ENCODE measurements around the gene RRP15.

DNA sequence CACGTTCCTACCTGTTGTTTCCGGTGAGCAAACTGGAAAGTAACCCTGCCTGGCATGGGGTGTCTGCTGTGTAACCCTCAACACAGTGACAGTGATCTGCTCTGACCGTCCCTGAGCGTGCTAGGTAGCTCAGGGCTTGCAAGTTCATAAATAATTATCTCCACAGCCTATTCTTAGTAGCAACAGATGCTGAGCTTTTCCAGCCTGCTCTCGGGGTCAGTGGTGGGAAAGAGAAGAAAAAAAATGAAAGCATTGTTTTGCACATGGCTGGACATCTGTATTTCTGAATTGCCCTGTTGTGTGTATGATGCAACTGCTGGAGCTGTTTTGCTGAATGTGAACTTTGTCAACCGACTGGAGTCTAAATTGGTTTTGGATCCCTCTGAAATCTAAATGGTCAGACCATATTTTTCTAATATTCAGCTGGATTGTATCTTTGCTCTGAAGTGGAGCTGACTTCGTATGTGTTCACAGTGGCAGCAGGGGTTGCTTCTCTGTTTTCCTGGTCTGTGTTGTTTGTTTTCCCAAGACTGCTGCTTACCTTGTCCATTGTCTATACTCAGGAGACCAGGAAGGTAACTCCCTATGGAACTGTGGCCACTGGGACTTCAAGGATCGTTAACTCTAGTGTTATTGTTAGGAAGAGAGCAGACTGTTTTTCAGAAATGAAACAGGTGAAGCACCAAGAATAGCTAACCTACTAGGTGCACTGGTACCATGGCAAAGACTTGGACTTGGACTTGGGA, 87.0 kb downstream of the RRP15 start:
- no peak for TF ChIP-seq POLR2A (IDR thresholded peaks at IDR 0.05; ENCODE audit: low read length)
- no peak for TF ChIP-seq GATA1 (IDR thresholded peaks at IDR 0.05; ENCODE audit: low read depth, low read length)
